ENCODE measurements around the gene CYP26A1.
"Not testable (repeated sequence)": the region's sequence is repeated elsewhere in the genome, so short reads cannot be mapped to it uniquely, and the experiment has no call there.

The CYP26A1 gene

GRCh38 chr10:93080350-93081046, 6.8 kb downstream of the CYP26A1 start:
- no peak for DNase-seq

- DNase-seq, result no peak
These were observed 7.6 kb downstream of the CYP26A1 start for GRCh38 chr10:93081318-93081717.

- DNase-seq, result no peak
These were observed 8.1 kb downstream of the CYP26A1 start for GRCh38 chr10:93081834-93082233.

GRCh38 chr10:93083743-93084539, 10.2 kb downstream of the CYP26A1 start:
- DNase-seq, result no peak

GRCh38 chr10:93085272-93085859, 11.7 kb downstream of the CYP26A1 start:
- no peak for DNase-seq

GRCh38 chr10:93086289-93086688, 12.6 kb downstream of the CYP26A1 start:
- no peak for DNase-seq

GRCh38 chr10:93087846-93088245, 14.2 kb downstream of the CYP26A1 start:
- DNase-seq, result no peak

- DNase-seq, result no peak
These were observed 14.8 kb downstream of the CYP26A1 start for GRCh38 chr10:93088466-93088865.

GRCh38 chr10:93090619-93091018, 16.9 kb downstream of the CYP26A1 start:
- no peak for DNase-seq

GRCh38 chr10:93091960-93092359, 18.3 kb downstream of the CYP26A1 start:
- DNase-seq, result no peak

- DNase-seq, result no peak
These were observed 21.5 kb downstream of the CYP26A1 start for GRCh38 chr10:93095225-93095624.

GRCh38 chr10:93096901-93097300, 23.2 kb downstream of the CYP26A1 start:
- no peak for DNase-seq

- DNase-seq, result no peak
These were observed 23.7 kb downstream of the CYP26A1 start for GRCh38 chr10:93097386-93097785.

GRCh38 chr10:93098816-93099215, 25.1 kb downstream of the CYP26A1 start:
- DNase-seq, result no peak

GRCh38 chr10:93099670-93100069, 26.0 kb downstream of the CYP26A1 start:
- no peak for DNase-seq

GRCh38 chr10:93101148-93101547, 27.5 kb downstream of the CYP26A1 start:
- not testable (repeated sequence) for DNase-seq

GRCh38 chr10:93103953-93104352, 30.3 kb downstream of the CYP26A1 start:
- DNase-seq, result no peak

GRCh38 chr10:93106631-93107072, 33.0 kb downstream of the CYP26A1 start:
- DNase-seq, result no peak

- DNase-seq, result no peak
These were observed 36.9 kb downstream of the CYP26A1 start for GRCh38 chr10:93110472-93111146.

- no peak for DNase-seq
These were observed 39.3 kb downstream of the CYP26A1 start for GRCh38 chr10:93113042-93113441.

- DNase-seq, result no peak
These were observed 42.1 kb downstream of the CYP26A1 start for GRCh38 chr10:93115661-93116383.

GRCh38 chr10:93121311-93121710, 47.6 kb downstream of the CYP26A1 start:
- DNase-seq, result no peak

- DNase-seq, result no peak
These were observed 50.1 kb downstream of the CYP26A1 start for GRCh38 chr10:93123766-93124165.
